Hepatocyte (in vitro differentiated cells): ENCODE data around the gene NPEPL1.

Experiments
- EZH2 ChIP-seq: fragments of 200-600 bp; sonication (generic); IDR thresholded peaks from 2 replicates; pipeline ENCODE4 v1.6.1; 2016; ENCODE audit warnings: antibody characterized with exemption, mild to moderate bottlenecking, borderline replicate concordance
- EZH2phosphoT487 ChIP-seq: fragments of 200-600 bp; sonication (generic); IDR thresholded peaks from one replicate; pipeline ENCODE4 v1.6.1; 2018; ENCODE audit warnings: antibody characterized with exemption, mild to moderate bottlenecking, low read depth, moderate library complexity; ENCODE audit not compliant: unreplicated experiment, severe bottlenecking
- TF ChIP-seq, protein P1 (sequence below): fragments of 200-600 bp; sonication (generic); IDR thresholded peaks from 2 replicates; pipeline ENCODE4 v1.5.1; 2016; ENCODE audit warnings: antibody characterized with exemption, mild to moderate bottlenecking; ENCODE audit not compliant: poor library complexity

DNA sequence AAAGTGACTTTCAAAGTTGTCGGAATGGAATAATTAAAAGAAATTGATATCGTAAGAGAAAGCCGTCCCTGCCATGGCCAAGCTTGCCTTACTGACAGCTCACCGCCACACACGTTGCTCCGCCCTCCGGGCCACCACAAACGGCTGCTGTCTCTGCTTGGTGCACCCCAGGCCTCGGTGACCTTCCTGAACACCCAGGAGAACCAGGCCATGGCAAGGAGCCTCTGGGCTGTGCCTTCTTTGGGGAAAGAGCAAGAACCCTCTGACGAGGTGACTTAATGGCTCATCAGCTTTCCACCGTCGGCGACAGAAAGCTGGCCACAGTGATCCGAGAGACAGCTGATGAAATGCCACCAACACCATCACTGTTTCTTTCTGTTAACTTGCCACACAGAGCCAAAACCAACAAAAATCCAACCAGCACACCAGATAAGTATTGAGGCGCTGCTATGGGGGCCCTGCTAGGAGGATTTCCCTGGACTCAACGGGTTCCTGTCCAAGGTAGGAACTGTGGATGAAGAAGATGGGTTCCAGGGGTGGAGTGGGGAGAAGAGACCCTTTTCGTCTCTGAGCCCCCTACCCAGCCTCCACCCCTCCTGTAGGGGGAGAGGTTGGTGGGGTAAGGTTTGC, 61.4 kb downstream of the NPEPL1 start:
- TF ChIP-seq, protein P1, sequence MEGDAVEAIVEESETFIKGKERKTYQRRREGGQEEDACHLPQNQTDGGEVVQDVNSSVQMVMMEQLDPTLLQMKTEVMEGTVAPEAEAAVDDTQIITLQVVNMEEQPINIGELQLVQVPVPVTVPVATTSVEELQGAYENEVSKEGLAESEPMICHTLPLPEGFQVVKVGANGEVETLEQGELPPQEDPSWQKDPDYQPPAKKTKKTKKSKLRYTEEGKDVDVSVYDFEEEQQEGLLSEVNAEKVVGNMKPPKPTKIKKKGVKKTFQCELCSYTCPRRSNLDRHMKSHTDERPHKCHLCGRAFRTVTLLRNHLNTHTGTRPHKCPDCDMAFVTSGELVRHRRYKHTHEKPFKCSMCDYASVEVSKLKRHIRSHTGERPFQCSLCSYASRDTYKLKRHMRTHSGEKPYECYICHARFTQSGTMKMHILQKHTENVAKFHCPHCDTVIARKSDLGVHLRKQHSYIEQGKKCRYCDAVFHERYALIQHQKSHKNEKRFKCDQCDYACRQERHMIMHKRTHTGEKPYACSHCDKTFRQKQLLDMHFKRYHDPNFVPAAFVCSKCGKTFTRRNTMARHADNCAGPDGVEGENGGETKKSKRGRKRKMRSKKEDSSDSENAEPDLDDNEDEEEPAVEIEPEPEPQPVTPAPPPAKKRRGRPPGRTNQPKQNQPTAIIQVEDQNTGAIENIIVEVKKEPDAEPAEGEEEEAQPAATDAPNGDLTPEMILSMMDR: no peak
- no peak for TF ChIP-seq EZH2
- no peak for TF ChIP-seq EZH2phosphoT487
